HG02623 (cell line): ENCODE measurements around the gene IGF2R.
"Not testable (repeated sequence)": the region's sequence is repeated elsewhere in the genome, so short reads cannot be mapped to it uniquely, and the experiment has no call there.

Source experiments
- ATAC-seq: cut with Tn5 transposase; IDR thresholded peaks from one replicate; pipeline ENCODE4 v1.9.1; 2021; ENCODE audit warnings: moderate library complexity; ENCODE audit not compliant: unreplicated experiment

Gene IGF2R

DNA sequence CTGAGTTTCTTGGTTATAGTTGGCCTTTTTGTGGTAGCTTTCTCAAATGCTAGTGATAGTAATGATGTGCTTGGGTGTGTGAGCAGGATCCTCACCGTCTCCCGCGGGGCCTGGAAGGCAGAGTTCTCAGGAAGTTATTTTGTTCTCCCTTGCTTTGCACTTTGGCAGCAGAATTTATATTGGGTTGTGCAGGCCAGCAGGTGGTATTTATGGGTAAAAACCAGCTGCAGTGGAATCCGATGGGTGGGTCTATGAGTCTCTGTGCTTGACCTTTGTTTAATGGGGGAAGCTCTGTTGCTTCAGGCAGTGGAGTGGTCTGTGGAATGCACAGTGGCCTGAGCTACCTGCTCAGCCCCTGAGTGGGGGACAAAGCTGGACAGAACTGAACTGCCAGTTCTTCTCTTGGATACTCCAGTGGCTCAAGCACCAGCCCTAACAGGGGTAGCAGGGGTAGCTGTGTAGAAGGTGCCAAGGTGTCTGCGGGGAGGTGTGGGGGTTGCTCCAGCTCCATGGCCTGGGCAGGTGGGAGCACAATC is 27.3 kb downstream of the IGF2R start:
- ATAC-seq: no peak

GRCh38 chr6:159996626-159997497 is 28.0 kb downstream of the IGF2R start:
- ATAC-seq: no peak

GRCh38 chr6:159997498-159998101 is 28.7 kb downstream of the IGF2R start:
- ATAC-seq: no peak

GRCh38 chr6:159998538-159998937 is 29.7 kb downstream of the IGF2R start:
- no peak for ATAC-seq

DNA sequence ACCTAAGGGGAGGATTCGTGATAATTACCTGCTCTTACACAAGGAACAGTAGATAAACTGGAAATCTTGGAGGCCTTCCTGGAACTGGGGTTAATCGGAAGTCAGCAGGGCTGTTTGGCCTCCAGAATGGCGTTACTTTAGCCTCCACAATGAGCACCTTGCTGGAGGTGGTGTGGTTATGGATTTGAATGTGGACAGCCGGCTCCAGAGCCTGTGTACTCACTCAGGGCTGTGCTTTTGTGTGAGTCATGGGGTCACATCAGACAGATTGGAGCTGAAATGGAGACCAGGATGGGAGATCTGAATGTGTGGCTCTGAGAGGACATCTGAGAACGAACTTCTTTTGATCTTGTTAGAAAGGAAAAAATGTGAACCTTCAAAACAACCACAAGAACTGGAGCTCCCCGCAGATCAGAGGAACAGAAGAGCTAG is 30.4 kb downstream of the IGF2R start:
- no peak for ATAC-seq

DNA sequence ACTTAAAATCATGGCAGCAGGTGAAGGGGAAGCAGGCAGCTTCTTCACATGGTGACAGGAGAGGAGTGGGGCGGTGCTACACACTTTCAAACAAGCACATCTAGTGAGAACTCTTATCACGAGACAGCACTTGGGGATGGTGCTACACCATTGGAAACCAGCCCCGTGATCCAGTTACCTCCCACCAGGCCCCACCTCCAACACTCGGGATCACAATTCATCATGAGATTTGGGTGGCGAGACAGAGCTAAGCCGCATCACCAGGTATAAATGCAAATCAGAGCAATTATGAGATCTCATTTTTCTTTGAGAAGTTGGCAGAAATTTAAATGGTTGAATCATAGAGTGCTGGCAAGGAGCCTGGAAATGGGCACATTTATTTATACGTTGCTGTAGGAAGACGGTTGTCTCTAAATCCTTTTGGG is 31.4 kb downstream of the IGF2R start:
- no peak for ATAC-seq

GRCh38 chr6:160000893-160001427 is 32.1 kb downstream of the IGF2R start:
- not testable (repeated sequence) for ATAC-seq

- no peak for ATAC-seq
These were observed 34.0 kb downstream of the IGF2R start for GRCh38 chr6:160002882-160003281.

GRCh38 chr6:160004018-160004417 is 35.1 kb downstream of the IGF2R start:
- no peak for ATAC-seq

GRCh38 chr6:160004419-160005175 is 35.7 kb downstream of the IGF2R start:
- no peak for ATAC-seq

GRCh38 chr6:160005211-160005610 is 36.3 kb downstream of the IGF2R start:
- no peak for ATAC-seq

- ATAC-seq: no peak
These were observed 37.1 kb downstream of the IGF2R start for GRCh38 chr6:160005861-160006540.

DNA sequence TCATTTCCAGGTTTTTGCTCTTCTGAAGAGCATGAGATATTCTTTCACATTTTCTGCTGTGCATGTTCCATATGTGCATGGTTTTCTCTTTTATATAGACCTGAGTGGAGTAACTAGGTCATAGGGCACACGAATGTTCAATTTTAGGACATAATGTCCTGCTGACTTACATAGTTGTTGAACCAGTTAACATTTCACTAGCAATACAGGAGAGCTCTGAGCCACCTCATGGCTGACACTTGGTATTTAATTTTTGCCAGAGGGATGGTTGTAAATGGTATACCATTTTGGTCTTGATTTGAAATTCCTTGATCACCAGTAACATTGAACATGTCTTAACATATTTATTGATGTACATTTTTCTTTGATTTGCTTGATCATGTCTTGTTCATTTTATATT is 38.3 kb downstream of the IGF2R start:
- ATAC-seq: no peak

DNA sequence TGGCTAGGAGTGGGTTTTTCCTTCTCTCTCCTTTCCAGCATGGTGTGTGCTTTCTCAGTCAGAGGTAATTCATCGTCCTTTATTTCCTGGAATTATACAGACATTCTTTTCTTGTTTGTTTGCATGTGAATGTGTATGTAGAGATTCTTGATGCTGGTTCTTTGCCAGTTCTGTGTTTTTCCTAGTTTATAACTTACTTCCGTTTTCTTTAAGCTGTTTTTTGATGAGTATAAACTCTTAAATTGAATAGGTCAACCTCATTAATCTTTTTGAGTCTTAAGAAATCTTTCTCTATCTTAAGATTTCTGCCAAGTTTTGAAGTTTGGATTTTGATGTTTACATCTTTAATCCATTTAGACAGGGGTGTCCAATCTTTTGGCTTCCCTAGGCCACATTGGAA is 38.7 kb downstream of the IGF2R start:
- no peak for ATAC-seq

GRCh38 chr6:160010067-160010466 is 41.2 kb downstream of the IGF2R start:
- ATAC-seq: no peak

DNA sequence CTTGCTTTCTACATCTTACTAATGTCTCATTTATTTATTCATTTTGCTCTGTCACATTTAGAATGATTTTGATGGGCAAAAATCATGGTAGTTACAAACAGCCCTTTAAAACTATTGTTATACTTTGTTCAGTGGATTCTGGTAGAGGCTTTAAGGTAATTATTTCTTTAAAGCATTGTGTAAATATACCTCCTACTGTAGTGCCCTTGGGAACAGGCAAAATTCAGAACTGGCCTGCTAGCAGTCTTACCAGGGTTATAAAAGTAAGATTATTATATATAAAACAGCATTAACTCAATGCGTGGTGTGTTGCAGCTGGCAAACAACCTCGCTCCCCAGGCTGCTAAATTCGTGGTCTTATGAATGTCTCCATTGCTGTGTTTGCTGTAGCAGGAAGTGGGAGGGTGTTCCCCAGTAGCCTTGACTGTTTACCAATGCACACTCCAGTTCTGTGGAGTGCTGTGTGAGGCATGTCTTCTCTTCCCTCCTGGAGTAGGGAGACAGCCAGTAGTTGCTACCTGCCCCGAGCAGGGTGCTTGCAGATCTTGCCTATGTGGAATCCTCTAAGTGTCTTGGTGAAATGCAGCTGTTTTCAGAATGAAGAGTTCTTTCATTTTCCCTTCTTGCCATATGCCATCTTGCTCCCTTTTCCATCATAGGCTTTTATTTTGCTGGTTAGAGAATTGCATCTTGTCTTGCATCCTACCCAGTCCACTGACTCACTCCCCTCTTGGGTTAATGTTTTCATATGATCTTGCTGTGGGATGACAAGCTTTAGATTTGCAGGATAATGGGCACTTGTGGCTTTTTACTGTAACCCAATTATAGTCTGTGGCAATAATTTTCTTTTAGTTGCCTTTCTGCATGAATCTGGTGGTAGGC is 45.3 kb downstream of the IGF2R start:
- no peak for ATAC-seq

GRCh38 chr6:160014869-160015182 is 45.9 kb downstream of the IGF2R start:
- no peak for ATAC-seq

GRCh38 chr6:160015778-160016684 is 47.1 kb downstream of the IGF2R start:
- no peak for ATAC-seq

GRCh38 chr6:160022101-160022500 is 53.2 kb downstream of the IGF2R start:
- ATAC-seq: no peak
